K562 (cell line): ENCODE data around the gene ZNF622. TPM values are rescaled to one million over a fixed set of nuclear protein-coding genes. Genes with fewer than 3 reads are reported as not detected.

ENCODE experiments used
- ARID3A ChIP-seq: IDR thresholded peaks from 2 replicates; pipeline ENCODE4 v1.6.1; 2012; ENCODE audit warnings: low read depth, low read length, improper control_type of control experiment, borderline replicate concordance
- HBP1 ChIP-seq: fragments of 450-650 bp; formaldehyde crosslinking; IDR thresholded peaks from 2 replicates; pipeline ENCODE4 v1.4.0; 2022; ENCODE audit warnings: missing genetic modification characterization
- MCM2 ChIP-seq: fragments of 450-650 bp; IDR thresholded peaks from 2 replicates; pipeline ENCODE4 v1.6.1; 2017; ENCODE audit warnings: low read depth, mild to moderate bottlenecking
- NR2C1 ChIP-seq, 2 experiments: fragments of 450-650 bp; IDR thresholded peaks; 2 replicates each; pipeline ENCODE4 v1.6.1; 2017; ENCODE audit warnings: mild to moderate bottlenecking in 2 of 2, antibody characterized with exemption in 1 of 2, inconsistent platforms in 1 of 2, missing compliant biosample characterization in 1 of 2, missing genetic modification characterization in 1 of 2
- PML ChIP-seq: IDR thresholded peaks from 2 replicates; pipeline ENCODE4 v1.6.1; 2012; ENCODE audit warnings: low read length, inconsistent platforms
- YBX1 ChIP-seq: fragments of 450-650 bp; IDR thresholded peaks from 2 replicates; pipeline ENCODE4 v1.7.1; 2016; ENCODE audit warnings: mild to moderate bottlenecking
- ZNF197 ChIP-seq: fragments of 200-800 bp; sonication (Bioruptor generic); IDR thresholded peaks from 2 replicates; pipeline ENCODE4 v1.6.1; 2016; ENCODE audit warnings: low read depth, missing genetic modification characterization, missing compliant biosample characterization
- ZNF407 ChIP-seq: fragments of 450-650 bp; IDR thresholded peaks from 2 replicates; pipeline ENCODE4 v1.6.1; 2016; ENCODE audit warnings: low read depth
- ZNF431 ChIP-seq: sonication (generic); formaldehyde crosslinking; IDR thresholded peaks from 2 replicates; pipeline ENCODE4 v1.8.0; 2022; ENCODE audit warnings: mild to moderate bottlenecking, missing genetic modification reagents
- polyA plus RNA-seq, 8 experiments: library from polyadenylated mRNA; depleted of rRNA in 4 of 8; stranded (reverse) in 5 of 8; unstranded in 3 of 8; fragments of >200 nt; fragmentation: Nextera tagmentation in 2 of 8; fragmentation: Illumina TruSeq in 1 of 8; extraction: Ambion mirVana in 2 of 8; extraction: Trizol in 1 of 8; gene quantifications; 2 replicates each; pipeline versions ENCODE4 v1.2.1 to v1.2.3, GENCODE V29; 2011 to 2014; ENCODE audit warnings: inconsistent platforms in 1 of 8, missing spikeins in 1 of 8
- total RNA-seq, 7 experiments: library from RNA; depleted of rRNA in 6 of 7; stranded (reverse); fragments of >200 nt in 6 of 7; fragmentation: Illumina TruSeq in 2 of 7; extraction: Trizol in 2 of 7; gene quantifications; 2 replicates each; pipeline versions ENCODE4 v1.2.1 to v1.2.3, GENCODE V29; 2011 to 2021; ENCODE audit warnings: low replicate concordance in 1 of 7

ZNF622 gene
- total and polyA plus RNA-seq, 9 of the 15 experiments (the other 6 are each of a cell fraction or from before 2014, with no cell fraction given) = 9.6 to 51.5 (median 32.3) TPM

GRCh38 chr5:16465544-16466432, at the start of gene ZNF622 (continued):
- TF ChIP-seq ZNF407 = no peak
- TF ChIP-seq YBX1 = no peak
- peak; percentile 36; the same call in 1 of the 2 replicates for TF ChIP-seq NR2C1 (IDR thresholded peaks at IDR 0.05)
- TF ChIP-seq NR2C1 (tag; IDR thresholded peaks at IDR 0.05) = peak; percentile 68; the same call in 1 of the 2 replicates
- TF ChIP-seq ZNF431 (CRISPR knock-in tag) = no peak
- TF ChIP-seq ZNF197 = no peak
- TF ChIP-seq PML = peak; percentile 90
- TF ChIP-seq ARID3A = no peak
- TF ChIP-seq HBP1 (CRISPR knock-in tag) = peak; percentile 85
- no peak for TF ChIP-seq MCM2
